T-helper 9 cell (primary cell): ENCODE data around the gene WDR19.
"Not testable (repeated sequence)": the region's sequence is repeated elsewhere in the genome, so short reads cannot be mapped to it uniquely, and the experiment has no call there.

Experiments used
- DNase-seq: peaks from one replicate; pipeline ENCODE4 v3.0.0-alpha.2; 2020
- total RNA-seq, 2 donors: gene quantifications; one replicate each; lab custom pipeline; 2026; lab: John Stamatoyannopoulos, UW

The WDR19 gene
- total RNA-seq, result 21.5 to 54.5 reads per million in 2 donors

DNA sequence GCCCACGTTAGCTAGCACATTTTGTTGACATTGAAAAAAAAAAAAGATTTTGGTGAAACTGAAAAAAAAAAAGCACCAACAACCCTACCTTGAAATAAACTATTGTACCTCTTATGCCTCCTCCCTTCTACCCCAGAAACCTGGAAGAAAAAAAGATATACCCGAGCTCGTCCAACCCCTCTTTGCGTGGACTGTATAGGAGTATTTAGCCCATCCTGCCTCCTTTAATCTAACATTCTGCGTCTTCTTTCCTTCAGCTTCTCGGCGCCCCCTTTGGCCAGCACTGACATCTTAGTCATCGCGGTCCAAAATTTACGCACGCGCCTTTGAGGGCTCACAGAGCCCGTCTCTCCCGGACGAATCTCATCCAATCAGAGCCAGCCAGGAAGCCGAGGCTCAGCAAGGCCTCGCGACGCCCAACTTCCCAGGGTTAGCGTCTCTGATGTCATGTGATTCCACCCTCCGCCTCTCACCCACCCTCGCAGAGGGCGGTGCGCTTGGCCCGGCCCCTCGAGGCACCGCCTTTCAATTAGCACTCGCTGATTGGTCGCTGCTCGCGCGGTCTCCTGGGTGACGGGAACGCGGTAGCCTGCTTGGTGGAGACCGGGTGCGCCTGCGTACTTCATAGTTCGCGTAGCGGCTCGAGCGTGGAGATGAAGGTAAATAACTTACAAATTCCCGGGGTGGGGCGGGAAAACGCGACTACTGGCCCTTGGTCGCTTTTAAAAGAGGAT, at the start of gene WDR19:
Gene WDR19, plus strand, starts transcription at position 625 of the 734 bp plus-strand sequence. Its CDS starts 29 bp downstream, at position 654.
- peak; percentile 95 for DNase-seq

DNA sequence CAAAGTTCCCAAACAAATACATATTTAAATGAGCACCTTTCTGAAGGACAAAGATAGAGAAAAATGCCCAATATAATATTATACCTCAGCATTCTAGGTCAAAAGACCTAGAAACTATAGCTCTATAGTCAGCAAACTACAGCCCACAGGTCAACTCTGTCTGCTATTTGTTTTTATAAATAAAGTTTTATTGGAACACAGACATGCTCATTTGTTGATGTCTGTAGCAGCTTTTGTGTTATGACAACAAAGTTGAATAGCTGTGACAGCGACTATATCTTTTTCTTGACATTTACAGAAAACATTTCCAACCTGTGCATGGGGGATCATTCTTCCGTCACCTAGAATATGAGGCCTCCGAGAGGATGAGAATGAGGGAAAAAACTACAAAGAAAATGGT, 48.7 kb upstream of the WDR19 start:
- DNase-seq, result no peak

DNA sequence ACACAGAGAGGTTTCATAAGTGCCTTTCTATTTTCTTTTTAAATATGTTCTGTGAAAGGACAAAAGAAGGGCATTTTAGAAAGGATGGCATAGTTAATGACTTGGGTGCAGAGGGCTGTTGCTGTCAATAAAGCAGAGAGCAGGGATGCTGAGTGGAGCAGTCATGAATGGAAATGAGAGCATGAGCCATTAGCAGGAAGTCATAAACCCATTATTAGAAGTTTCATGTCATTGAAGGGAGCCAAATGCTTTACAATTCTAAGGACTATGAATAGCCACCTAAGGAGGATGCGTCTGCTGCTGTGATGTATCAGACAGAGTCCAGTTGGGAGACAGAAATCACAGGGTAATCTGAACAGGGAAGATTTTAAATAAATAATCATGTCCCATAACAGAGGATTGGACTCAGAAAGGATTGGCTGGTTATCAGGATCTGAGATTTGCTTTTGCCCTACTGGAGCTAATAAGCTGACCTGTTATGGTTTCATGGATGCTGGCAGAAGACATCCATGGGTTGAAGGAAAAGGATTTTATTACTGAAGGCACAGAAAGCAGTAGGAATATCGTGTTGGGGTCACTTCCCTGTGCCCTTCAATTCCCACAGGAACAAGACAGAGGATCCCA, 47.5 kb upstream of the WDR19 start:
- no peak for DNase-seq

DNA sequence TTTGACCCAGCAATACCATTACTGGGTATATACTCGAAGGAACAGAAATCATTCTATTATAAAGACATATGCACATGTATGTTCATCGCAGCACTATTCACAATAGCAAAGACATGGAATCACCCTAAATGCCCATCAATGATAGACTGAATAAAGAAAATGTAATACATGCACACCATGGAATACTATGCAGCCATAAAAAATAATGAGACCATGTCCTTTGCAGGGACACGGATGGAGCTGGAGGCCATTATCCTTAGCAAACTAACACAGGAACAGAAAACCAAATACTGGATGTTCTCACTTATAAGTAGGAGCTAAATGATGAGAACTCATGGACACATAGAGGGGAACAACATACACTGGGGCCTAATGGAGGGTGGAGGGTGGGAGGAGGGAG, 44.1 kb upstream of the WDR19 start:
- not testable (repeated sequence) for DNase-seq

DNA sequence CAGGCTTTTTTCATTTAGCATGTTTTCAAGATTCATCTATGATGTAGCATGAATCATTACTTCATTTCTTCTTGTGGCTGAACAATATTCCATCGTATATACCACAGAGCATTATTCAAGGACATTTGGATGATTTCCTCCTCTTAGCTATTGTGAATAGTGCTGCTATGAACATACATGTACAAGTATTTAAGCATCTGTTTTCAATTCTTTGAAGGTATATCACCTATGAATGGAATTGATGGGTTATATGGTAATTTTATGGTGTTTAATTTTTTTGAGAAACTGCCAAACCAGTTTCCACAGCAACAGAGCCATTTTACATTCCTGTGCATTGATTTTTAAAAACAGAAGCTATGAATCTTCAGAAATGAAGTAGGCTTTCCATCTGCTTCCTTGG, 36.1 kb upstream of the WDR19 start:
- DNase-seq, result no peak

DNA sequence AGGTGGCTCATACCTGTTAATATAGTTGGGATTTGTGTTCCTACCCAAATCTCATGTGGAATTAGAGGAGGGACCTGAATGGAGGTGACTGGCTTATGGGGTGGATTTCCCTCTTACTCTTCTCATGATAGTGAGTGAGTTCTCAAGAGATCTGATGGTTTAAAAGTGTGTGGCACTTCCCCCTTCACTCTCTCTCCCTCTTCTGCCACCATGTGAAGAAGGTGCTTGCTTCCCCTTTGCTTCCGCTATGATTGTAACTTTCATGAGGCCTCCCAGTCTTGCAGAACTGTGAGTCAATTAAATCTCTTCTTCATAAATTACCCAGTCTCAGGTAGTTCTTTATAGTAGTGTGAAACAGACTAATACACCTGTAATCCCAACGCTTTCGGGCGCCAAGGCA, 28.3 kb upstream of the WDR19 start:
- no peak for DNase-seq

DNA sequence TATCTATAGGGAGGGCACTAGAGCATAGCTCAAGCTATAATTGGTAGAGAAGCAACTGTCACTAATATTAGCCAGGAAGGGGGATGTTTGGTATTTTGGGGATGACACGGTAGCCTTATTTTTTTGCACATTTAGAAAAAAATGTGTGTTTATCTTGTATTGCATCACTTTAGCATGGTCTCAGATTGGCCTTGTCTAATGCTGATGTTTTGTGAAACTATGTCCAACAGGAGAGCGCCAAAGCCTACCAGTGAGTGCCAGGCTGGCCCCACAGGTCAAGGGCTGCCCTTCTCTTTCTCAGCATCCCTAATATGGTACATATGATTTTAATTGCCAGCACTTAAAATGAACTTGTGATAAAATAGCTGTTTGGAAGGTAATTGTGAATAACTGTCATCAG, 24.8 kb upstream of the WDR19 start:
- DNase-seq, result no peak

DNA sequence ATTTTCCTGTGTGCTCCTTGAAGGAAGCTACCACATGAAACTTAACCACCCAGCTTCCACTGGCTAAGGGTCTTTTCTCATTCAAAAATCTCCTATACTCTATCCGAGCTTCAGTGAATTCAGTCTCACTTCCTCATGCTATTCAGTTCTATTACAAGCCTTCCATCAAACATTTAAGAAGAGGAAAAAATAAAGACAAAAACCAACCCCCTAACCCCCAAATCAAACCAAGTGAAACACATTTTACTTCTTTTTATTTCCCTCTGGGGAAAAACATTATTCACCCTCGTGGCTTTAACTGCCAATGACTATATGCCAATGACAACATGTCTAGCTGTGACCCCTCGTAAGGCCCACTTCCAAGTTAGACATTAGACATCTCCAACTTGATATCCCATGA, 16.2 kb upstream of the WDR19 start:
- no peak for DNase-seq

DNA sequence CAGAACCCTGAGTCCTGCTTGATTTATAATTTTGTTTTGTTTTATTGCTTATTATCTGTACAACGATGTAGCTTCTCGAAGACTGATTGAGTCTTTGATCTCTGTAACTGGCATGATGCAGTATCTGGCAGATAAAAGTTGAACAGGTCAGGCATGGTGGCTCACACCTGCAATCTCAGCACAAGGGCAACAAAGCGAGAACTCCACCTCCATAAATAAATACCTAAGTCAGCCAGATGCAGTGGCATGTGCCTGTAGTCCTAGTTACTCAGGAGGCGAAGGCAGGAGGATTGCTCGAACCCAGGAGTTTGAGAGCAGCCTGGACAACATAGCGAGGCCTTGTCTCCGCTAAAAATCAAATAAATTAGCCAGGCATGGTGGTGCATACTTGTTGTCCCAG, 15.7 kb upstream of the WDR19 start:
- no peak for DNase-seq

DNA sequence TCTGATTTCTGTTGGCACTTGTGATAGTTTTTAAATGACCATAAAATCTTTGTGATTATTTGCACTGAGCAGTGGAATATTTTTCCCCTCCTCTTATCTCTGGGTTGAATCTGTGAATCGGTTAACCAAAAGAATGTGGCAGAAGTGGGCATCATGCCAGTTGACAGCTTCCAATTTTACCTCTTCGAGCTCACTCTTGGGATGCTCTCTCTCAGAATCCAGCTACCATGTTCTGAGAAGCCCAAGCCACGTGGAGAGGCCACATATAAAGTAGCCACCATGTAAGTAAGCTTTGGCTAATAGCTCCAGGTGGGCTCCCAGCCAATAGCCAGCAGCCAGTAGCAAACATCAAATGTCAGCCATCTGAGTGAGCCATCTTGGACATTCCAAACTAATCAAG, 12.9 kb upstream of the WDR19 start:
- DNase-seq, result no peak

DNA sequence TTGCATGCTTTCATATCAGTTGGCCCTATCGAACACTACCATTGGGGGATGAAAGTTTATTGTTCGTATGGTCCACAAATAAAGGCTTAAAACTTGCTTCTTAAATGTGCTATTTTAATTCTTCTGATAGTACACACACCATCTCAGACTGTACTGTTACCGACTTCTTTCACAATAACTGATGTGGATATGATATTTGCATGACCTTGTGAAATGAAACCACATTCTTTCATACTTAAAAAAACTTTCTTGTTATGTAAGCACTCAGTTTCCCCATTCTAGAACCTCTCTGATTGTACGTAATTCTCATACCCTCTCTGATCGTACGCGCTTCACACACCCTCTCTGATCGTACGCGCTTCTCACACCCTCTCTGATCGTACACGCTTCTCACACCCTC, 12.0 kb upstream of the WDR19 start:
- no peak for DNase-seq

DNA sequence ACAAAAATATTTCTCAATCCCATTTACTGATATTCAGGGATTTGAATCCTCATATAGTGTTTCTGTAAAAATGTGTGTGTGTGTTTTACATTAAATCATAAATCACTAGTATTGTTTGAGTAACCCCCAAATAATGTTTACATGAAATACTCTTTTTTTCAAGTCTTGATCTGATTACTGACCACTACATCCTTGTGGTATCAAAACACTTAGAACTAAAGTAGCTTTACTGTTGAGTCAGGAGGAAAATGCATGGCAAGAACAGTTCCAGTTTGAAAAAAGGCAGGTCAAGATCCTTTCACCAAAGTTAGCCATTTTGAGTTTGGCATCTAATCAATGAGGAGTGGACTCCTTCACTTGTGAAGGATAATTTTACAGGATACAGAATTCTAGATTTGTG, 3.6 kb upstream of the WDR19 start:
- DNase-seq, result no peak

DNA sequence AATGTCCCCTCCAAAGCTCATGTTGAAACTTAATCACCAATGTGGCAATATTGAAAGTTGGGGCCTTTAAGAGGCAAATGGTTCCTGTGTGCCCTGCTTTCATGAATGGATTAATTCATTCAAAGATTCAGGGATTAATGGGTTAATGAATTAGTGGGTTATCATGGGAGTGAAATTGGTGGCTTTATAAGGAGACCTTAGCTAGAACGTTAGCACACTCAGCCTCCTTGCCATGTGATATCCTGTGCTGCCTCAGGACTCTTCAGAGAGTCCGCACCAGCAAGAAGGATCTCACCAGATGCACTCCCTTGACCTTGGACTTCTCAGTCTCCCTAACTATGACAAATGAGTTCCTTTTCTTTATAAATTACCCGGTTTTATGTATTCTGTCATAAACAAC, 2.6 kb upstream of the WDR19 start:
- no peak for DNase-seq

DNA sequence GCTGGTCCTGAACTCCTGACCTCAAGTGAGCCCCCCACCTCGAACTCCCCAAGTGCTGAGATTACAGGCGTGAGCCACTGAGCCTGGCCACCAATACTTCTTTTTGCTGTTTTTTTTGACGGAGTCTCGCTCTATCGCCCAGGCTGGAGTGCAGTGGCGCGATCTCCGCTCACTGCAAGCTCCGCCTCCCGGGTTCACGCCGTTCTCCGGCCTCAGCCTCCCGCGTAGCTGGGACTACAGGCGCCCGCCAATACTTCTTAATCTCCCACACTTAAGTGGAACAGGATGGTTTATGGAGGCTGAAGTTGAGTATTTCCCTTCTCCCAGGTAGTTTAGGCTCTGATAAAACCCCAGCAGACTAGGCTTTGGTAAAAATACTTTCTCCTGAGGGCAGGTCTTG, 1.7 kb upstream of the WDR19 start:
- DNase-seq, result not testable (repeated sequence)

DNA sequence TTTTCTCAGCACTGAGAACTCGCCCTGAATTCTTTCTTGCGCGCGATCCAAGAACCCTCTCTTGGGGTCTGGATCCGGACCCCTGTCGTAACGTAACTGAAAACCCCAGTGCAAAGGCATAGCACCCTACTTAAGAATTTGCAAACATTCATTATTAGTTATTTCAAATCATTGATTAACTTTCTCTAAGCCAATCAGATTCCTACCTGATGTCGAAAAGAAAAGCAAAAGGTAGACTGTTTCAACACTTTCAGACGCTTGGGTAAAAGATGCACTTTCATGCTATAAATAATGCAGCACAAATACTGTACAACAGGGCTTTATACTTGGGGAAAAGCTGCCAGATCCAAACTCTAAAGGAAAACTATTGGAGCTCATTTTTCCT, 817 bp upstream of the WDR19 start:
- DNase-seq, result no peak

DNA sequence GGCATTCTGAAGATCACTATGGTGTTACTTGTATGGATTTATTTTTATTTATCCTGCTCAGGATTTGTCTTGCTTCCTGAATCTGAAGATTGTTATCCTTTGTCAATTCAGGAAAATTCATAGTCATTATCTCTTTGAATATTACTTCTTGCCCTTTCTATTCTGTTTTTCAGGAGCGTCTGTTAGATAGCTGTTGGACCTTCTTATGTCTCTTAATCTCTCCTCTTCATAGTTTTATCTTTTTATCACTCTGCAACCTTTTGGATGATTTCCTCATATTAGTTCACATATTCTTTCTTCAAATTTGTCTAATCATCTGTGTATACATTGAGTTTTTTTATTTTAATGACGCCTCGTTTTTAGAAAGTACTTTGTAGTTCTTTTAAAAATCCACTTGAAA, 19.6 kb downstream of the WDR19 start:
- DNase-seq, result no peak

DNA sequence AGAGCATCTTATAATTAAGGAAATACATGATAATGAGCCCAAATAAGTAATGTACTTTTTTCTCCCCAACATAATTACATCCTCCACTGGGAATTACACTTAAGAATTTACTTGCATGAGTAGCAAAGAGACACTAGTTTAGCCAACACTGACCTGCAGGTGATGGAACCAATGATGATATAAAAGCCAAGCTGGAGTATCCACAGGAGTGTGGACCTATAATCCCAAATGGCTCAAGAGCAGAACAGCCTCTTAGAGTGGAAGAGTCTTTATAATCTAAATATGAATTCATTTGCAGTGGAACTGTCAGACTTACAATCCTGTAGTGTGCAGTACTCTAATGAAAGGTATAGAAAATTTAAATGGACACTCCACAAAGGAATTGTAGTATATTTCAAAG, 22.2 kb downstream of the WDR19 start:
- no peak for DNase-seq

DNA sequence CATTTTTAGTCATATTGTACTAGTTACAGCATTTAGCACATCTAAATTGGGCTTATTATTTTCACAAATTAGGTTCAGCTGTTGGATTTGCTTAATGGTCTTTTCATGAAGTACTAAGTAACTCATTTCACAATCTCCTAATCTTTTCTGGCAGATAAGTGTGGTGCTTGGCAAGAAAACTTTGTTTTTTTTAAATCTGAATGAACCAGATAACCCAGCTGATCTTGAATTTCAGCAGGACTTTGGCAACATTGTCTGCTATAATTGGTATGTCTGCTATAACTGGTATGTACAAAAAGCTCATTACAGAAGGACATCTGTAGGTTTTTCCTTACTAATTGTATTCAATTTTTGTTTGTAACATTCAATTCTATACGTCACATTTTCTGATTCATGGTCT, 22.7 kb downstream of the WDR19 start:
- DNase-seq, result no peak

DNA sequence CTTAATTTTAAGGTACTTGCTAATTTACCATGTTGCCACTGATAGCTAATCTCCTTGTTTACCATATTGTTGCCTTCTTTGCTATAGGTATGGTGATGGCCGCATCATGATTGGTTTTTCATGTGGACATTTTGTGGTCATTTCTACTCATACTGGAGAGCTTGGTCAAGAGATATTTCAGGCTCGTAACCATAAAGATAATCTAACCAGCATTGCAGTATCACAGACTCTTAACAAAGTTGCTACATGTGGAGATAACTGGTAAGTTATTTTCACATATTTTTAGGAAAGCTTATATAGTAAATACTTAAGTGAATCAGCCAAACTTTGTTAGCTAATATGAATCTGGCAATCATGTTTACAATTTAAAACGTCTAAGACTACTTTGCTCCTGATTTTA, 23.1 kb downstream of the WDR19 start:
- no peak for DNase-seq

DNA sequence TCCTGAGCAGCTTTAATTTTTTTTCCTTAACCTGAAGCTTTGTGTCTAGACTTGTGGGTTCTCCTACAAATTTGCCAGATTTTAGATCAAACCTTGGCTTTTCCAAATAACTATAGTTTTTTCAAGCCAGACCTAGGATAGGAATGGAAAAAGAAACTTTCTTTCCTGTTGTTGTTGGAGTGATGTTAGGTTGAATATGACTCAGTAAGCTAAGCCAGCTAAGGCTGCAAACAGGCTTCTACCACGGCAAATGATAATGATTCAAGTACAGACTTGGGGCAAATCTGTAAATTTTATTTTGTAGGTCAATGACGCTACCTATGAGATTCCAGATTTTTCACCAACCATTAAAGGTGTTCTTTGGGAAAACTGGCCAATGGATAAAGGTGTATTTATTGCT, 45.6 kb downstream of the WDR19 start:
- DNase-seq, result no peak

DNA sequence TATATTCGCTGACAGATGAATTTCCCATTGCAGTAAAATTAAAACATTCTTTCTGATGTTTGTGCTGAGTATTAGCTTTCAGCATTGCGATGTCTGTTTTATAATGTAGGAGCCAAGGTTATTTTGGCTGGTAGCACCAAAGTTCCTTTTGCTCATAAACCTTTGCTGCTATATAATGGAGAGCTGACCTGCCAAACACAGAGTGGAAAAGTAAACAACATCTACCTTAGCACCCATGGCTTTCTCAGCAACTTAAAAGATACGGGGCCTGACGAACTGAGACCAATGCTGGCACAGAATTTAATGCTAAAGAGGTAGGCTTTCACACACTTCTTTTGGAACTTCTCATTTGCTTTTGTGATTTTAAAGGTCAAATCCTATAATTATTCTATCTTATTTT, 46.0 kb downstream of the WDR19 start:
- DNase-seq, result no peak

DNA sequence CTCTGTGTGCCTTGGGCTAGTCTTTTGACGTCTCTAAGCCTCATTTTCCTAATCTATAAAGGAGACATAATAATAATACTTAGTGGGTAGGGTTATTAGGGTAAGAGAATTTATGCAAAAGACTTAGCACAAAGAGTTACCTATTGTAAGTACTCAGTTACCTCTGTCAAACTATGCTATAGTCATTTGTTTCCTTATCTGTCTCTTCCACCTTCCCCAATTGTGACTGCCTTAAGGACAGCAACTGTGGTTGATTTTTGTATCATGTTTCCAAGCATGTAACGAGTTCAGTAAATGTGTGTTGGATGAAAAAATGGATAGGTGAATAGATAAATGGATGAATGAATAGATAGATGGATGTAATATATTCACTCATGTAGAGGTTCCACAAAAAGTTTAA, 48.1 kb downstream of the WDR19 start:
- DNase-seq, result no peak

DNA sequence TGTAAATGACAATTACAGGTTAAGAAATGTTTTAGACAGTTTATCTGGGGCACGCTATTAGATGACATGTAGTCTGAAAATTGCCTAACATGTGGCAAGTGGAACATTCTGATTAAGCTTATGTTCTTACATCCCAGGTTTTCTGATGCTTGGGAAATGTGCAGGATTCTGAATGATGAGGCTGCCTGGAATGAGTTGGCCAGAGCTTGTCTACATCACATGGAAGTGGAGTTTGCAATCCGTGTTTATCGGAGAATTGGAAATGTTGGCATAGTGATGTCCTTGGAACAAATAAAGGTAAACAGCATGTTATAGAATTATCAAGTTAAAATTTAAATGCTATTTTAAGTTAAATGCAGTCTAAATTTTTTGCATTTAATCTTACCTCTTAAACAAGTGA, 49.3 kb downstream of the WDR19 start:
- no peak for DNase-seq

DNA sequence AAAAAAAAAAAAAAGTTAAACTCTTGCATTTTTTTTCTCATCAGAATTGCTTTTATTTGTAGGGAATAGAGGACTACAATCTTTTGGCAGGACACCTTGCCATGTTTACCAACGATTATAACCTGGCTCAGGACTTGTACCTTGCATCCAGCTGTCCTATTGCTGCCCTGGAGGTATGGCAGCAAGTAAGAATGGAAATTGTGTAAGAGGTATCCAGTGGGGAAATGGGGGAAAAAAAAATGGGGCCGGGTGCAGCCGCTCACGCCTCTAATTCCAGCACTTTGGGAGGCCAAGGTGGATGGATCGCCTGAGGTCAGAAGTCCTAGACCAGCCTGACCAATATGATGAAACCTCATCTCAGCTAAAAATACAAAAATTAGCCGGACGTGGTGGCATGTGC, 49.8 kb downstream of the WDR19 start:
- DNase-seq, result no peak

DNA sequence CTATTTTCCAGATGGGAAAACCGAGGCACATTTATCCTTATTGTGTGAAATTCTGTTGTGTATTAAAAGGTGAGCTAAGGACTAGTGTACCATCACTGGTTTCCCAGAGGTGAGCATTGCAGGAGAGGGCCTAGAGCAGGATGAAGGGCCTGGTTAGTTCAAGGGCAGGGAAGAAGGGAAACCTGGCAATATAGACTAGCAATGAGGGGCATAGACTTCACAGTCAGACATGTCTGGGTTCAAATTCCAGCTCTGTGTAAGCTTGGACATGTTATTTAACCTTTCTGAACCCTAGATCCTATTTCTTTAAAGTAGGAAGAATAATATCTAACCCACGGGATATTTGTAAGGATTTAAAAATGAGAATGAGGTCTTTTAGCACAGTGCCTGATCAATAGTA, 50.8 kb downstream of the WDR19 start:
- DNase-seq, result no peak
